Measurements from ENCODE around the gene RASSF7. TPM values are rescaled to one million over a fixed set of nuclear protein-coding genes. Genes with fewer than 3 reads are reported as not detected.

Gene RASSF7
- total RNA-seq, 1 donor from 2014 or later, result 45.5 TPM

DNA sequence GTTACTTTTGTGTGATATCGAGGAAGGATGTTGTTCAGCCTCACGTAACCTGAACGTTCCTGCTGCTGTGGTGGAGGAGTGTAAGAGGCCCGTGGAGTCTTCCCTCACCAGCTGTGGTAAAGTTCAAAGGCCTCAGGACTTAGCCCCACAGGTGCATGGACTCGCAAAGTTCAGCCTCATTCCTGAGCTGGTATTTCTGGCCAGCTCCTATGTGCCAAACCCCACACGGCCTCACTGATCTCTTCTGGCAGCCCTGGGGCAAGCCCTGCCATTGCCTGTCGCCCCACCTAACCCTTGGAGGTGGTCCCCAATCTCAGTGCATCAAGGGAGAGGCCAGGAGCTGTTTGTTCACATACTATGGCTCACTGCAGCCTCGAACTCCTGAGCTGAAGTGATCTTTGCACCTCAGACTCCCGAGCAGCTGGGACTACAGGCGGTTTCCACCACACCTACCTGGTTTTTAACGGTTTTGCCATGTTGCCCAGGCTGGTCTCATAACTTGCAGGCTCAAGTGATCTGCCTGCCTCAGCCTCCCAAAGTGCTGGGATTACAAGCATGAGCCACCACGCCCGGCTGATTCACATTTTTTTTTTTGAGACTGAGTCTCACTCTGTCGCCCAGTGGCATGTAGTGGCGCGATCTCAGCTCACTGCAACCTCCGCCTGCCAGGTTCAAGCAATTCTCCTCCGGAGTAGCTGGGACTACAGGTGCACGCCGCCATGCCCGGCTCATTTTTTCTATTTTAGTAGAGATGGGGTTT, 17.7 kb downstream of the RASSF7 start:
- DNase-seq (ENCODE audit: low read depth) (peak; percentile 65), FAIRE-seq (no peak)
- peaks cover 7% of the 10 kb centered on the region for H3K36me3 ChIP-seq (ENCODE audit: control insufficient read depth, insufficient read depth, low read length)
- H3K27me3 ChIP-seq (ENCODE audit: control insufficient read depth, insufficient read depth, low read length), result no peaks in the 10 kb centered on the region
- no peak overlapping the region for H3K4me3 ChIP-seq (ENCODE audit: low read depth, low read length)
- TF ChIP-seq, protein P1, sequence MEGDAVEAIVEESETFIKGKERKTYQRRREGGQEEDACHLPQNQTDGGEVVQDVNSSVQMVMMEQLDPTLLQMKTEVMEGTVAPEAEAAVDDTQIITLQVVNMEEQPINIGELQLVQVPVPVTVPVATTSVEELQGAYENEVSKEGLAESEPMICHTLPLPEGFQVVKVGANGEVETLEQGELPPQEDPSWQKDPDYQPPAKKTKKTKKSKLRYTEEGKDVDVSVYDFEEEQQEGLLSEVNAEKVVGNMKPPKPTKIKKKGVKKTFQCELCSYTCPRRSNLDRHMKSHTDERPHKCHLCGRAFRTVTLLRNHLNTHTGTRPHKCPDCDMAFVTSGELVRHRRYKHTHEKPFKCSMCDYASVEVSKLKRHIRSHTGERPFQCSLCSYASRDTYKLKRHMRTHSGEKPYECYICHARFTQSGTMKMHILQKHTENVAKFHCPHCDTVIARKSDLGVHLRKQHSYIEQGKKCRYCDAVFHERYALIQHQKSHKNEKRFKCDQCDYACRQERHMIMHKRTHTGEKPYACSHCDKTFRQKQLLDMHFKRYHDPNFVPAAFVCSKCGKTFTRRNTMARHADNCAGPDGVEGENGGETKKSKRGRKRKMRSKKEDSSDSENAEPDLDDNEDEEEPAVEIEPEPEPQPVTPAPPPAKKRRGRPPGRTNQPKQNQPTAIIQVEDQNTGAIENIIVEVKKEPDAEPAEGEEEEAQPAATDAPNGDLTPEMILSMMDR (IDR thresholded peaks at IDR 0.05; ENCODE audit: insufficient read depth, low read length, severe bottlenecking), result no peak

DNA sequence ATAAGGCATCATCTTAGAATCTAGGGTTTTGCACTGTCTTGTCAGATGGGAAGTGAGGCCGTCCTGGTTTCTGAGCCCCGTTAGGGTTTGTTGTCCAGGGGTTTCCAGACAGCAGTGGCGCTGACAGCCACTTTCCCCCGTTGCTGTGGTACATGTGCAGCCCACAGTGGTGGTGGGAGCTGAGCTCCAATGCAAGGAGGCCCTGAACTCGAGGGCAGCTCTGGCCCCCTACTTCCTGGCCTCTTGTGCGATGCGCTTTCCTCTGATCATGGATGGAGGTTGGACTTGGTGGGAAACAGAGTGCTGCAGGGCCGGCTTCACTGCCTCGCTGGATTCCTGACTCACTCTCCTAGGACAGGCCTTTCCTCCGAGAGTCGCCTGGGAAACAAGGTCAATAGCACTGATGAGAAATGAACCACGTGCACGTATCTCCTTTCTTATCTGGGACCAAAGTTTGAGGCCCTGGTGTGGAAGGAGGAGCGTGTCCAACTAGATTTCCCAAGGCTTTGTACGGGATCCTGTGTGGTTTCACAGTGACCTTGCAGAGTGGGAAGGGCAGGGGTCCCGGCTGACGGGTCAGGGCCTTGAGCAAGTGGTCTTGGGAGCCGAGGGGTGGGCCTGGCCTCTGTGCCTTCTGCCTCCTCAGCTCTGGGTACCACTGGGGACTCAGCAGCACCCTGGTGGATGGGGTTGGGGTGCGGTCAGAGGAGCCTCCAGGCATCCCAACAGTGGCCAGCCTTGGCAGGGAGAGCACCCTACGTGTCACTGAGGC, 19.2 kb downstream of the RASSF7 start:
- DNase-seq (ENCODE audit: low read depth) (no peak), FAIRE-seq (peak; percentile 60)
- H3K4me3 ChIP-seq (ENCODE audit: low read depth, low read length), result no peak overlapping the region
- H3K27me3 ChIP-seq (ENCODE audit: control insufficient read depth, insufficient read depth, low read length), result no peaks in the 10 kb centered on the region
- H3K36me3 ChIP-seq (ENCODE audit: control insufficient read depth, insufficient read depth, low read length), result peaks cover 14% of the 10 kb centered on the region
- TF ChIP-seq, protein P1 (IDR thresholded peaks at IDR 0.05; ENCODE audit: insufficient read depth, low read length, severe bottlenecking), result no peak

DNA sequence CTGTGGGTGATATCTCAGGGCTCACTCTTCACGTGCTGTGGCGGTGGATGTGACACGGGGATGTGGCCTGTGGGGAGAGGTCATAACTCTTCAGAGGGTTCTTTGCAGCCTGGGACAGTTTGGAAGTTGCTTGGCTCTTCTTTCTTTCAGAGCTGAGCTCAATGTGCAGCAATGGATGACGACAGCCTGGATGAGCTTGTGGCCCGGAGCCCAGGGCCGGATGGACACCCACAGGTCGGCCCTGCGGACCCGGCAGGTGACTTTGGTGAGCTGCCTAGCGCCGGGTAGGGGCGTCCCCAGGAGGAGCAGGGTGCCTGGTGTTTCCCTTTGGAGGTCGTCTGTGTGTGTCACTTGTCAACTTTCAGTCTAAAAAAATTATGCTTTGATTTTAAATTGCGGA, 20.6 kb downstream of the RASSF7 start:
- TF ChIP-seq, protein P1 (IDR thresholded peaks at IDR 0.05; ENCODE audit: insufficient read depth, low read length, severe bottlenecking), result no peak
- peaks cover 16% of the 10 kb centered on the region for H3K36me3 ChIP-seq (ENCODE audit: control insufficient read depth, insufficient read depth, low read length)
- H3K4me3 ChIP-seq (ENCODE audit: low read depth, low read length), result no peak overlapping the region
- FAIRE-seq, result no peak
- no peaks in the 10 kb centered on the region for H3K27me3 ChIP-seq (ENCODE audit: control insufficient read depth, insufficient read depth, low read length)
- no peak for DNase-seq (ENCODE audit: low read depth)

DNA sequence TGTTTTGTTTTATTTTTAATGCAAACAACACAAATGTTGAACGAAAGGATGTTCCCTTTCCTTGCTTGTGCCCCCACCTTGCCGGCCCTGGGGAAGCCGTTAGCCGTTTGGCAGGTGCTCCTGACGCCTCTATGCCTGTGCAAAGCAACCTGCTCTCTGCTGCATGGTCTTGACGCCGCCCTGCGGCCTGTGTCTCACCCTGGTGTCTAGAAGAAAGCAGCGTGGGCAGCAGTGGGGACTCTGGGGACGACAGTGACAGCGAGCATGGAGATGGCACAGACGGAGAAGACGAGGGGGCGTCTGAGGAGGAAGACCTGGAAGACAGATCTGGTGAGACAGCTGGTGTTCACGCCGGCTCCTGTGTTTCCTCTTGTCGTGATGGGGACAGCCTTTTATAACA, 21.0 kb downstream of the RASSF7 start:
- TF ChIP-seq, protein P1 (IDR thresholded peaks at IDR 0.05; ENCODE audit: insufficient read depth, low read length, severe bottlenecking), result no peak
- no peak for FAIRE-seq
- no peak for DNase-seq (ENCODE audit: low read depth)
- Histone ChIP-seq H3K27me3 (ENCODE audit: control insufficient read depth, insufficient read depth, low read length) (no peaks in the 10 kb centered on the region), H3K4me3 (ENCODE audit: low read depth, low read length) (no peak overlapping the region), H3K36me3 (ENCODE audit: control insufficient read depth, insufficient read depth, low read length) (peaks cover 20% of the 10 kb centered on the region)

DNA sequence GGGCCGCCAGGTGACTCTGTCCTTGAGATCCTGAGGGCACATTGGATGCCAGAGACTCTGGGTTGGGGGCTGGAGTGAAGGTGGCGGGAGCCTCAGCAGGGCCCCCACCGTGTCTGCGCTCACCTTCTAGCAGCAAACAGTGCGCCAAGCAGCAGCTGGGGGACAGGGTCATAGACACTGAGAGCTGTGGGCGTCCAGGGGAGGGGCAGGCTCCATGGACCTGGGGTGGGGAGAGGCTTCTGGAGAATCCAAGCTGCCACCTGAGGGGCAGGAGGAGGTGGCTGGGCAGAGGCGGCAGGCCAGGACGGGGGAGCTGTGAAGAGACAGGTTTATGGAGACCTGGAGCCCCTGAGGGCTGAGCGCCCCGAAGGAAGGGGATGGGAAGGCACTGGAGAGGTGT, 23.5 kb downstream of the RASSF7 start:
- DNase-seq (ENCODE audit: low read depth) (no peak), FAIRE-seq (no peak)
- peaks cover 30% of the 10 kb centered on the region for H3K36me3 ChIP-seq (ENCODE audit: control insufficient read depth, insufficient read depth, low read length)
- TF ChIP-seq, protein P1 (IDR thresholded peaks at IDR 0.05; ENCODE audit: insufficient read depth, low read length, severe bottlenecking), result no peak
- H3K4me3 ChIP-seq (ENCODE audit: low read depth, low read length), result no peak overlapping the region
- H3K27me3 ChIP-seq (ENCODE audit: control insufficient read depth, insufficient read depth, low read length), result no peaks in the 10 kb centered on the region
